ENCODE data around the gene ERCC6. TPM values are rescaled to one million over a fixed set of nuclear protein-coding genes. Genes with fewer than 3 reads are reported as not detected.

ERCC6 gene
- polyA plus RNA-seq, 3 donors: 16.9 to 18.3 (median 17.9) TPM

Other genes with a start within 250 kb of the ERCC6 start
- gene C10orf71, start 240.0 kb downstream of the ERCC6 start, polyA plus RNA-seq (ENCODE audit: insufficient read length in 3 of 3): under 1 TPM; 0.08 to 0.19 (median 0.15) TPM
- gene DRGX, start 143.0 kb downstream of the ERCC6 start, polyA plus RNA-seq (ENCODE audit: insufficient read length in 3 of 3): not detected
- not detected for gene SLC18A3, start 71.2 kb upstream of the ERCC6 start, polyA plus RNA-seq (ENCODE audit: insufficient read length in 3 of 3)
- gene CHAT, start 74.9 kb upstream of the ERCC6 start, polyA plus RNA-seq (ENCODE audit: insufficient read length in 3 of 3): not detected
- gene C10orf53, start 140.5 kb upstream of the ERCC6 start, polyA plus RNA-seq (ENCODE audit: insufficient read length in 3 of 3): under 1 TPM in 1 of 3 donors, not detected in 2; 0.13 TPM
- gene OGDHL, start 223.2 kb upstream of the ERCC6 start, polyA plus RNA-seq (ENCODE audit: insufficient read length in 3 of 3): 10 to 100 TPM; 35.0 to 45.7 (median 41.4) TPM